DND-41 (cell line): ENCODE measurements around the gene HS2ST1.
A peak's percentile ranks its signal among the peaks of the same experiment; 100 is the strongest.

Source experiments
- ATAC-seq: fragments of 200-7000 bp; cut with Tn5 transposase; 3 replicates; pipeline ENCODE4 v1.9.1; 2021; ENCODE audit warnings: low read depth; ENCODE audit not compliant: insufficient read depth
- DNase-seq: peaks from one replicate; pipeline ENCODE4 v3.0.0-alpha.2; 2020
- H2AFZ ChIP-seq: 2 replicates; pipeline ENCODE4 v1.6.0; 2012; ENCODE audit warnings: low read depth, low read length
- H3K27ac ChIP-seq: 2 replicates; pipeline ENCODE4 v1.5.1; 2012; ENCODE audit warnings: low read length, inconsistent platforms
- H3K27me3 ChIP-seq: fragments of 200-600 bp; sonication (generic); 2 replicates; pipeline ENCODE4 v1.6.0; 2012; ENCODE audit warnings: low read length, mild to moderate bottlenecking, inconsistent platforms; ENCODE audit not compliant: insufficient read depth, poor library complexity
- H3K36me3 ChIP-seq: 2 replicates; pipeline ENCODE4 v1.5.1; 2012; ENCODE audit warnings: low read length, inconsistent platforms; ENCODE audit not compliant: insufficient read depth
- H3K4me1 ChIP-seq: 2 replicates; pipeline ENCODE4 v1.5.1; 2012; ENCODE audit warnings: mild to moderate bottlenecking, low read length; ENCODE audit not compliant: insufficient read depth
- H3K4me2 ChIP-seq: 2 replicates; pipeline ENCODE4 v1.6.0; 2012; ENCODE audit warnings: mild to moderate bottlenecking, moderate library complexity, low read length, inconsistent platforms; ENCODE audit not compliant: insufficient read depth
- H3K4me3 ChIP-seq, 2 experiments: fragments of 200-600 bp in 1 of 2; shearing (Covaris generic) in 1 of 2; 2 replicates each; pipeline ENCODE4 v1.5.1; 2012 to 2016; ENCODE audit warnings: inconsistent platforms in 2 of 2, low read length in 2 of 2, mild to moderate bottlenecking in 2 of 2, low read depth in 1 of 2, moderate library complexity in 1 of 2
- H3K79me2 ChIP-seq: 2 replicates; pipeline ENCODE4 v1.6.0; 2012; ENCODE audit warnings: low read length, inconsistent platforms; ENCODE audit not compliant: insufficient read depth
- H3K9ac ChIP-seq: 2 replicates; pipeline ENCODE4 v1.6.0; 2012; ENCODE audit warnings: low read depth, mild to moderate bottlenecking, inconsistent platforms, low read length, moderate library complexity
- H3K9me3 ChIP-seq: 2 replicates; pipeline ENCODE4 v1.5.1; 2012; ENCODE audit warnings: low read length, moderate library complexity, mild to moderate bottlenecking, inconsistent platforms; ENCODE audit not compliant: insufficient read depth, severe bottlenecking
- H4K20me1 ChIP-seq: 2 replicates; pipeline ENCODE4 v1.6.0; 2012; ENCODE audit warnings: low read length; ENCODE audit not compliant: insufficient read depth
- EZH2 ChIP-seq: IDR thresholded peaks from 3 replicates; pipeline ENCODE4 v1.6.1; 2012; ENCODE audit warnings: borderline replicate concordance, low read depth, mild to moderate bottlenecking, moderate library complexity, low read length, inconsistent platforms; ENCODE audit not compliant: severe bottlenecking
- TF ChIP-seq, protein P1 (sequence below): IDR thresholded peaks from 2 replicates; pipeline ENCODE4 v1.5.1; 2012; ENCODE audit warnings: borderline replicate concordance, low read length, moderate library complexity, mild to moderate bottlenecking; ENCODE audit not compliant: poor library complexity, severe bottlenecking; ENCODE audit errors: extremely low read depth

Gene HS2ST1

DNA sequence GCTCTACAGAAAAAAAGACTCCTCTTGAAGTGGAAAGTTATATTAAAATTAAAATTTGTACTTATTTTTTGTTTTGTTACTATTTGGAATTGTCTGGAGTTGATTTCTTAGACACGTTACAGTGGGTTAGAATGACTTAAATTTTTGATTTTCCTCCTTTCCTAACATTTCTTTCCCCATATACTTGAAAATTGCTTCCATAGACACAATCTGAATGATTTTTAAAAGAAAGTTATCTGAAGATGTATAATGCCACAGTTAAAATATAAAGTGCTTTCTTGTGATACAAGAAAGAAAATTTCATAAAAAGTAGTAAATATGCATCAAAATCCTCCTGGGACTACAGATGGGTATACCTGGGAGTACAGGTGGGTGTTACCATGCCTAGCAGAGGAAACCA, 2.3 kb downstream of the HS2ST1 start:
- ATAC-seq (no peak), DNase-seq (no peak)
- no peaks in the 10 kb centered on the region; the same call in none of the 2 replicates for H3K36me3 ChIP-seq
- peak overlapping the region; percentile 95 for H3K4me2 ChIP-seq
- peak overlapping the region in 1 of 2 experiments; percentile 65; a peak in 1 of 4 replicates for H3K4me3 ChIP-seq
- peaks cover 18% of the 10 kb centered on the region for H4K20me1 ChIP-seq
- H2AFZ ChIP-seq, result no peak overlapping the region
- TF ChIP-seq EZH2, result no peak
- TF ChIP-seq, protein P1, sequence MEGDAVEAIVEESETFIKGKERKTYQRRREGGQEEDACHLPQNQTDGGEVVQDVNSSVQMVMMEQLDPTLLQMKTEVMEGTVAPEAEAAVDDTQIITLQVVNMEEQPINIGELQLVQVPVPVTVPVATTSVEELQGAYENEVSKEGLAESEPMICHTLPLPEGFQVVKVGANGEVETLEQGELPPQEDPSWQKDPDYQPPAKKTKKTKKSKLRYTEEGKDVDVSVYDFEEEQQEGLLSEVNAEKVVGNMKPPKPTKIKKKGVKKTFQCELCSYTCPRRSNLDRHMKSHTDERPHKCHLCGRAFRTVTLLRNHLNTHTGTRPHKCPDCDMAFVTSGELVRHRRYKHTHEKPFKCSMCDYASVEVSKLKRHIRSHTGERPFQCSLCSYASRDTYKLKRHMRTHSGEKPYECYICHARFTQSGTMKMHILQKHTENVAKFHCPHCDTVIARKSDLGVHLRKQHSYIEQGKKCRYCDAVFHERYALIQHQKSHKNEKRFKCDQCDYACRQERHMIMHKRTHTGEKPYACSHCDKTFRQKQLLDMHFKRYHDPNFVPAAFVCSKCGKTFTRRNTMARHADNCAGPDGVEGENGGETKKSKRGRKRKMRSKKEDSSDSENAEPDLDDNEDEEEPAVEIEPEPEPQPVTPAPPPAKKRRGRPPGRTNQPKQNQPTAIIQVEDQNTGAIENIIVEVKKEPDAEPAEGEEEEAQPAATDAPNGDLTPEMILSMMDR, result no peak
- peaks cover 91% of the 10 kb centered on the region for H3K79me2 ChIP-seq
- H3K27ac ChIP-seq, result no peak overlapping the region
- peaks cover 7% of the 10 kb centered on the region for H3K9me3 ChIP-seq
- peaks cover 35% of the 10 kb centered on the region for H3K4me1 ChIP-seq
- no peak overlapping the region for H3K9ac ChIP-seq
- H3K27me3 ChIP-seq, result no peaks in the 10 kb centered on the region

DNA sequence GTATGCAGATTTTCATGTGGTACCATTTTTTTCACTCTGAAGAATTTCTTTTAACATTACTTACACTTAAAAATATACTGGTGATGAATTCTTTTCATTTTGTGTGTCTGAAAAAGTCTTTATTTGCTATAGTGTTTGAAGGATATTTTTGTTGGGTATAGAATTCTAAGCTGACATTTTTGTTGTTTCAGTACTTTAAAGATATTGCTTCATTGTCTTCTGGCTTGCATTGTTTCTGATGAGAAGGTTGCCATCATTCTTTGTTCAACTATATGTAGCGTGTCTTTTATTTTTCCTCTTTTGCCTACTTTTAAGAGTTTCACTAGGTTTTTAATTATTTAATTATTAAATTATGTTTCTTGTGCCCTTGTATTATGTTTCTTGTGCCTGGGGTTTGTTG, 8.0 kb downstream of the HS2ST1 start:
- no peak for TF ChIP-seq EZH2
- TF ChIP-seq, protein P1, result no peak
- Histone ChIP-seq H2AFZ (no peak overlapping the region), H3K79me2 (peaks cover 91% of the 10 kb centered on the region), H3K4me1 (0 out of 2 replicates have a peak, but pooled peaks cover 3% of the 10 kb centered on the region), H3K4me2 (no peak overlapping the region), H3K9ac (no peak overlapping the region), H3K27ac (no peak overlapping the region), H3K27me3 (no peaks in the 10 kb centered on the region), H3K4me3 (no peak overlapping the region), H3K9me3 (peaks cover 44% of the 10 kb centered on the region), H3K36me3 (peaks cover 7% of the 10 kb centered on the region), H4K20me1 (no peaks in the 10 kb centered on the region; the same call in 1 of the 2 replicates)
- no peak for DNase-seq
- no peak for ATAC-seq

DNA sequence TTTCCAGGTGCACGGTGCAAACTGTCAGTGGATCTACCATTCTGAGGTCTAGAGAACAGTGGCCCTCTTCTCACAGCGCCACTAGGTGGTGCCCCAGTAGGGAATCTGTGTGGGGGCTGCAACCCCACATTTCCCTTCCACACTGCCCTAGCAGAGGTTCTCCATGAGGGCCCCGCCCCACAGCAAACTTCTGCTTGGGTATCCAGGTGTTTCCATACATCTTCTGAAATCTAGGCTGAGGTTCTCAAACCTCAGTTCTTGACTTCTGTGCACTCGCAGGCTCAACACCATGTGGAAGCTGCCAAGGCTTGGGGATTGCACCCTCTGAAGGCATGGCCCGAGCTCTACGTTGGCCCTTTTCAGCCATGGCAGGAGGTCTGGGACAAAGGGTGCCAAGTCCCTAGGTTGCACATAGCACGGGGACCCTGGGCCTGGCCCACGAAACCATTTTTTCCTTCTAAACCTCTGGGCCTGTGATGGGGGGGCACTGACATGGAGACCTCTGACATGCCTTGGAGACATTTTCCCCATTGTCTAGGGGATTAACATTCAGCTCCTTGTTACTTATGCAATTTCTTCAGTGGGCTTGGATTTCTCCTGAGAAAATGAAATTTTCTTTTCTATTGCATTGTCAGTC, 10.0 kb downstream of the HS2ST1 start:
- no peak overlapping the region for H3K4me2 ChIP-seq
- no peak overlapping the region for H2AFZ ChIP-seq
- H3K9me3 ChIP-seq, result peaks cover 44% of the 10 kb centered on the region
- TF ChIP-seq EZH2, result no peak
- TF ChIP-seq, protein P1, result no peak
- peaks cover 88% of the 10 kb centered on the region for H3K79me2 ChIP-seq
- H3K27me3 ChIP-seq, result no peaks in the 10 kb centered on the region
- no peak overlapping the region for H3K9ac ChIP-seq
- no peaks in the 10 kb centered on the region for H3K4me1 ChIP-seq
- H3K36me3 ChIP-seq, result peaks cover 7% of the 10 kb centered on the region
- no peak for DNase-seq
- no peak overlapping the region for H3K27ac ChIP-seq
- no peaks in the 10 kb centered on the region; the same call in 1 of the 2 replicates for H4K20me1 ChIP-seq
- no peak for ATAC-seq
- no peak overlapping the region for H3K4me3 ChIP-seq
